Measurements from ENCODE around the gene UBE2E2.
"Not testable (repeated sequence)": the region's sequence is repeated elsewhere in the genome, so short reads cannot be mapped to it uniquely, and the experiment has no call there.

UBE2E2 gene

DNA sequence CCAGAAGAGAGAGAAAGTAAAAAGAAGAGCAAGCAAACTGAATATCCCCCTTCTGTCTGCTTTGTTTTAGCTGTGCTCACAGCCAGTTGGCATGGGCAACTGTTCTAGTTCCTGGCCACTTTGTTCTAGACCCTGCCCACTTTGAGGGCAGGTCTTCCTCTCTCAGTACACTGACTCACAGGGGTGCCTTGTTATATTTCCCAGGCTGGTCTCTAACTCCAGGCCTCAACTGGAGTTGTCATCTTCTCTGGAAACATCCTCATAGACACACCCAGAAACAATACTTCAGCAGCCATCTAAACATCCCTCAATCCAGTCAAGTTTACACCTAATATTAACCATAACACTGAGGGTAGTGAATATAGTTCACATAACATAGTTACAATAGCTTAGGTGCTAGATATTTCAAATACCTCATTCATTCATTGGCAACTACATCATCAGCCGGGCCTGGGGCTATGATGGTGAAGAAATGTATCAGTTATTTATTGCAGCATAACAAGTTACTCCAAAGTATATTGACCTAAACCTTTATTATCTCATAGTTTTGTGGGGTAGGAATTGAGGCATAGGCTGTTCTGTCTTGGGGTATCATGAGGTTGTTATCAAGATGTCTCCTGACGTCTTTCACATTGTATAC lies 106.0 kb downstream of the UBE2E2 start:
- H3K36me3 Mint-ChIP-seq: peaks cover 7% of the 10 kb centered on the region
- H3K9me3 Mint-ChIP-seq: no peaks in the 10 kb centered on the region

DNA sequence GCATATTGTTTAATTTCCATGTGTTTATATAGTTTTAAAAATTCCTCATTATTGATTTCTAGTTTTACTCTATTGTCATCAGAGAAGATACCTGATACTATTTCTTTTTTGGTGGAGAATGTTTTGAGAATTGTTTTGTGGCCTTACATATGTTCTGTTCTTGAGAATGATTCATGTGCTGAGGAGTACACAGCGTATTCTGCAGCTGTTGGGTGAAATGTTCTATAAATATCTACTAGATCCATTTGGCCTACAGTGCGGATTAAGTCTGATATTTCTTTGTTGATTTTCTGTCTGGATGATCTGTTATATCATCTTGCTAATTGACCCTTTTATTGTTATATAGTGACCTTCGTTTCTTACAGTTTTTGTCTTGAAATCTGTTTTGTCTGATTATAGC lies 109.7 kb downstream of the UBE2E2 start:
- H3K36me3 Mint-ChIP-seq: peaks cover 6% of the 10 kb centered on the region

More for the DNA sequence above, 106.0 kb downstream of the UBE2E2 start:
- H3K27me3 Mint-ChIP-seq: no peaks in the 10 kb centered on the region
- H3K4me3 Mint-ChIP-seq: no peak overlapping the region
- peaks cover 3% of the 10 kb centered on the region for H3K4me1 Mint-ChIP-seq
- H3K27ac Mint-ChIP-seq: no peak overlapping the region

DNA sequence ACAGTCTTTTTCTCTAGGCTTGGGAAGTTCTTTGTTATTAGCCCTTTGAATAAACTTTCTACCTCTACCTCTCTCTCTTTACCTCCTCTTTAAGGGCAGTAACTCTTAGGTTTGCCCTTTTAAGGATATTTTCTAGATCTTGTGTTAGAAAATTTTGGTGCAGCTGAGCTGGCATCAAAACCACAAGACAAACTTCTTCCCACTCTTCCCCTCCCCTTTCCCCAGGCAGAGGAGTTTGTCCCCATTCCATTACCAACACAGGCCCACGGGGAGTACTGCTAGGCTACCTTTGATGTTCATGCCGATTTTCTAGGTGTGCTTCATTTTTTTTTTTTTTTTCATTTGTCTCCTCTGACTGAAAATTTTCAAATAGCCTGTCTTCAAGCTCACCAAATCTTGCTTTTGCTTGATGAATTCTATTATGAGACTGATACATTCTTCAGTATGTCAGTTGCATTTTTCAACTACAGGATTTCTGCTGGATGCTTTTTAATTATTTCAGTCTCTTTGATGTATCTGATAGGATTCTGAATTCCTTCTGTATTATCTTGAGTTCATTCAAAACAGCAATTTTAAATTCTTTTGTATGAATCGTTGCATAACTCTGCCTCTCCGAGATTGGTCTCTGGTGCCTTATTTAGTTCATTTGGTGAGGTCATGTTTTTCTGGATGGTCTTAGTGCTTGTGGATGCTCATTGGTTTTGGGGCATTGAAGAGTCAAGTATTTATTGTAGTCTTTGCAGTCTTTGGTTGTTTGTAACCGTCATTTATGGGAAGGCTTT lies 112.0 kb downstream of the UBE2E2 start:
- H3K9me3 Mint-ChIP-seq: peaks cover 5% of the 10 kb centered on the region
- peak overlapping the region; percentile 31 for H3K27ac Mint-ChIP-seq
- H3K36me3 Mint-ChIP-seq: peaks cover 3% of the 10 kb centered on the region
- peaks cover 24% of the 10 kb centered on the region for H3K4me1 Mint-ChIP-seq
- no peaks in the 10 kb centered on the region for H3K27me3 Mint-ChIP-seq
- H3K4me3 Mint-ChIP-seq: no peak overlapping the region

More for the DNA sequence above, 109.7 kb downstream of the UBE2E2 start:
- no peaks in the 10 kb centered on the region for H3K9me3 Mint-ChIP-seq
- H3K27me3 Mint-ChIP-seq: no peaks in the 10 kb centered on the region
- peaks cover 18% of the 10 kb centered on the region for H3K4me1 Mint-ChIP-seq
- no peak overlapping the region for H3K4me3 Mint-ChIP-seq
- no peak overlapping the region for H3K27ac Mint-ChIP-seq

DNA sequence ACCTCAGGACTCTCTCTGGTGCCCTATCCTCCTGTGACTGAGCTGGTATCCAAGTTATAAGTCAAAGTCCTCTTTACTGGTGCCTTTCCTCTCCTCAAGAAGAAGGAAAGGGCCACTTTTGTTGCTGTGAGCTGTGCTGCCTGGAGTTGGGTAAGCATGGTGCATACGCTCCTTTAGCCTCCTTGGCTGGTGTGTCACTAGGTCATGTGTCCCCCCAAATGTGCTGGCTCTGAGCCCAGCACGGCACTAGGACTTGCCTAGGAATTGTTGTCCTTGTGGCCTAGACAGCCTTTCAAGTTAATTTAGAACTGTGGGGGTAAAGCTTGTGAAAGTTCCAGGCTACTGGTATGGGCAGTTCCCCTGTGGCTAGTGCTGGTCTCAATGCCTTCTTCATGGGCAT lies 113.8 kb downstream of the UBE2E2 start:
- Mint-ChIP-seq H3K27ac (no peak overlapping the region), H3K36me3 (peaks cover 3% of the 10 kb centered on the region), H3K9me3 (peaks cover 5% of the 10 kb centered on the region), H3K4me1 (peaks cover 24% of the 10 kb centered on the region), H3K4me3 (no peak overlapping the region), H3K27me3 (no peaks in the 10 kb centered on the region)

DNA sequence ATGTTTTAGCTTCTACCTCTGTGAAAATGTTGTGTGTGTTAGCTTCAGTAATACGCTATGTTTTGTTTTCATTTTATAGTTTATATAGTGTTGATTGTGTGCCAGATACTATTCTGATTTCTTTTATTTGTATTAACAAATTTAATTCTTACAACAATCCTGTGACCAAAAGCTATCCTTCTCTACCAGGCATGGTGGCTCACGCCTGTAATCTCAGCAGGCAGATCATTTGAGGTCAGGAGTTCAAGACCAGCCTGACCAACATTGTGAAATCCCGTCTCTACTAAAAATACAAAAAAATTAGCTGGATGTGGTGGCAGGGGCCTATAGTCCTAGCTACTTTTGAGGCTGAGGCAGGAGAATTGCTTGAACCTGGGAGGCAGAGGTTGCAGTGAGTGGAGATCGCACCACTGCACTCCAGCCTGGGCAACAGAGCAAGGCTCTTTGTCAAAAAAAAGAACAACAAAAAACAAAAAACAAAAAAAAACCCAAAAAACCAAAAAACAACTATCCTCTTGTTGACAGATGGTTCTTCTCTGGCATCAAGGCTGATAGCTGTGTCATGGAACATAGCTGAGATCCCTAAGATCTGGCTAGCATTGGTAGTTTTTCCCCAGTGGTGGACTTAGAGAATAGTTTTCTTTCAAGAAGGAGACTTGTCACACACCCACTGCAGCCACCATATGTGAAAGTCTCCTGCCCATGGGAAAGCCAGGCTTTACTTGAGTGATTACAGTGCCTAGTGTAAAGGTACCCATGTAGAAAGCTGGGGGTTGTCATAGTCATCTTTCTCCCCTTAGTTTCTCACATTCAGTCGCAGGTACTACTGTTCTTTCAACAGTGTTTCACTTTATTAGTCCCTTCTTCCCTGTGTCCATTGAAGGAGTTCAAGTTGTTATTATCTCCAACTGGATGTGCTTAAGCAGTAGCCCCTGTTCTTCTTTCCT lies 116.5 kb downstream of the UBE2E2 start:
- no peaks in the 10 kb centered on the region for H3K27me3 Mint-ChIP-seq
- peaks cover 1% of the 10 kb centered on the region for H3K36me3 Mint-ChIP-seq
- peaks cover 5% of the 10 kb centered on the region for H3K9me3 Mint-ChIP-seq
- H3K27ac Mint-ChIP-seq: no peak overlapping the region
- peaks cover 27% of the 10 kb centered on the region for H3K4me1 Mint-ChIP-seq
- H3K4me3 Mint-ChIP-seq: no peak overlapping the region

DNA sequence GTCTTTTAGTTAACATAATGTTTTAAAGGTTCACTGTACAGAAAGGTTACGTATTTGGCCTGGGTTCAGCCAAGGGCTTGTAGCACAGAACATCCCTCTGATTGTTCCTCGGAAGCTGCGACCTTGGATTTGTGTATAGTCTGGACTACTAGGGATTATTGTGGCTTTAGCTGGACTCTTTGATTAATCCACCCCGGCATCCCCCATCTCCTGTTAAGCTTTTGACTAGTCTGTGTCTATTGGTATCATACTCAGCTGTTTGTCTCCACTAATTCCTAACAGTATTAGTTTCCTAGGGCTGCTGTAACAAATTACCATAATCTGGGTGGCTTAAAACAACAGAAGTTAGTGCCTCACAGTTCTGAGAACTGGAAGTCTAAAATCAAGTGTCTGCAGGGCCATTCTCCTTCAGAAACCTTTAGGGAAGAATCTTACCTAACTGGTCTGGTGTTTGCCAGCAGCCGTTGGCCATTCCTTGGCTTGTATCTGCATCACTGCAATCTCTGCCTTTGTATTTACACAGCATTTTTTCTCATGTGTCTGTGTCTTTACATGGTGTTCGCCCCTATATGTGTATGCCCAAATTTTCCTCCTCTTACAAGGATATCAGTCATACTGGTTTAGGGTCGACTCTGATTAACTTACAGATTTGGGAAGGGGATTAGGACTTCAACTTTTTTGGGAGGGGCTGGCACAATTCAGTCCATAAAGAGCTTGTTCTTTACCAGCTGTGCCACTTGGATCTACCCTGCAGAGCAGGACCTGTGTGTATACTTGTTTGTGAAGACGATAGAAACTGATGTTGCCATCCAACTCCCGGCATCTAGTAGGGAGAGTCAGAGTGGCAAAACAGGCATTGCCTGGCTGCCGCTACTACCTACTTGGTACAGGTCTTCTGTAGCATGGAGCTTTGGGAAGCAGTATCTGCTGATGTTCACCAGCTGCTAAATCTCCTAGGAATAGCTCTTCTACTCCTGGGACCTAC lies 117.8 kb downstream of the UBE2E2 start:
- no peak overlapping the region for H3K4me3 Mint-ChIP-seq
- peaks cover 5% of the 10 kb centered on the region for H3K9me3 Mint-ChIP-seq
- no peaks in the 10 kb centered on the region for H3K27me3 Mint-ChIP-seq
- H3K36me3 Mint-ChIP-seq: peaks cover 1% of the 10 kb centered on the region
- H3K27ac Mint-ChIP-seq: no peak overlapping the region
- peaks cover 29% of the 10 kb centered on the region for H3K4me1 Mint-ChIP-seq

DNA sequence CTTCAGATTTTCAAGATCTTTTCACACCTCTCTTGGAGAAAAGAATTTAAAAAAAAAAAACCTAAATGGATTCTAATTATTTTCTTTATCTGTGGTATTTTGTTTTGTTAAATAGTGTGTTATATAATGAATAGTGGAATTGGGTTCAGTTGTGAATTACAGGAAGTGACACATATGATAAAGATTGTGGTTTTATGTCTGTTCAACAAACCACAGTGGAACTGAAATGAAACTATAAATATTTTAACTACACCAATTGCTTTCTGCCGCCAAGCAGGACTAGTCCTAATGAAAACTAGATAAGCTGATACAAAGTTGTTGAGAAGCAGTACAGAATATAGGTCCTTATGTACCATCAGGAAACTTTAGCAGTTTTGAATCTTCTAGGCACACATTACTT lies 121.6 kb downstream of the UBE2E2 start:
- Mint-ChIP-seq H3K27me3 (no peaks in the 10 kb centered on the region), H3K4me1 (peaks cover 40% of the 10 kb centered on the region), H3K27ac (peak overlapping the region; percentile 55), H3K9me3 (no peaks in the 10 kb centered on the region), H3K4me3 (peak overlapping the region; percentile 64), H3K36me3 (peaks cover 2% of the 10 kb centered on the region)

DNA sequence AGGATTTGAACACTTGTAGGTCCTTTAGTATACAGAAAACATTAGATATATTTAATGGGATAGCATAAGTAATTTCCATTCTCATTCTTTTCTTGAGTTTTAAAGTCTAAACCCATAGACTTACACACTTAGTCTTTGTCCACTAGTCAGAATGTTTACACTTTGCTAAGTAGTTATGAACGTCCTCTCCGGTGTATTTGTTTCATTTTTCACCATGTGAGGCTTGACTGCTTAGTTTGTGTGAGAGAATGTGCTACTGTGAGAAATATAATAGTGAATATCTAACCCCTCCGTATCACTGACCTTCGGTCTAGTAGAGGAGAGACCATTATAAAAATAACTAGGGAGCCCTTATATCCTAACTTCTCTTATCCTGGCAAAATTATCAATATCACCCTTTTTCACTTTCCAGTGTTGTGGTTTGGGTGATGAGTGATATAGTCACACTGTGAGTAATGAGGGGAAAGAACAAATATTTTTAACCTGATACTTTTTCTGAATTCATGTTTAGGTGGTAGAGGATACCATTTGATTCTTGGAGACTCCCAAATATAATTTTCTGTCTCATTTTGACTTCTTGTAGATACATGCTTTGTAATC lies 122.4 kb downstream of the UBE2E2 start:
- Mint-ChIP-seq H3K4me3 (peak overlapping the region; percentile 64), H3K9me3 (no peaks in the 10 kb centered on the region), H3K27me3 (no peaks in the 10 kb centered on the region), H3K4me1 (peaks cover 40% of the 10 kb centered on the region), H3K27ac (peak overlapping the region; percentile 79), H3K36me3 (peaks cover 2% of the 10 kb centered on the region)

DNA sequence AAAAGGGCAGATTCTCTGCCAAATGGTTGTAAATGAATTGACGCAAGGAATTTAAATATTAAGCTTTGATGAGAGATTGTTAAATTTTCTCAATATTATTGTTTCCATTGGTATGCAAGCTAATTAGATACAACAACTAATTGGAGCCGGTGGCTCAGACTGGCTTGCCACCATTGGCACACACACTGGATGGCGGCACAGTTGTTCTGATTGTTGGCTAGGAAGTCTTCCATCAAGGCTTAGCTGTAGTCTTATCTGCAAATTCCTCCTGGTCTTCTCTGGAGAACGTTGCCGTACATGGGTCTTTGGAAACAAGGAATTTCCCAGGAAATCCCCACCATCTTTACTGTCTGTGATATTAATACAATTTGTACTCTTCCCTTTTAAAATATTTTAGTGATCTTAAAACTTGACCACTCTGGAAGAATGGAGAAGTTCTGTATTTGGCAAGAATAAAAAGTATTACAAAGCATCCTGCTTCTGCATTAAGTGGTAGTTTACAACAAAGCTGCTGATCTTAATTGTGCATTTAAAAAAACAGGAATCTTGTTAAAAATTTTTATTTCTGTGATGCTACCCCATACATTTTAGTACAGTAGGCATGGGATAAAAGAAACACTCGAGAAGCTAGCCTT lies 126.5 kb downstream of the UBE2E2 start:
- no peak overlapping the region for H3K4me3 Mint-ChIP-seq
- no peaks in the 10 kb centered on the region for H3K27me3 Mint-ChIP-seq
- H3K9me3 Mint-ChIP-seq: no peaks in the 10 kb centered on the region
- H3K27ac Mint-ChIP-seq: no peak overlapping the region
- peaks cover 5% of the 10 kb centered on the region for H3K36me3 Mint-ChIP-seq
- H3K4me1 Mint-ChIP-seq: peaks cover 35% of the 10 kb centered on the region

DNA sequence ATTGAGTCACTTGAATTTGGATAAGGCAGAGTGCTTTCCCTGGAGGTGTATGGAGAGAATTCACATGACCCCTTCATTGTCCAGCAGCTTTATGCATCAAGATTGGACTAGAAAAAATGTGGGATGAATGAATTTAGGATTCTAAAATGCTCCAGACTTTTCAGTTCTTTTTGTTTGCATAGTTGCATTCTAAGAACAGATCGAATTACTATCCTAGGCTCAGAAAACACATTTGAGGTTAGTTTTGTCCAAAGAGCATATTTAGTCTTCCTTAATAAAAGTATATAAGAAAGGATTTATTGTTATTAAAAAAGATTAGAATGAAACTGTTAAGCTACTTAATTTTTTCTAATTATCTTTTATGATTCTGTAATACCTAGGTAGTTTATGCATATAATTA lies 127.4 kb downstream of the UBE2E2 start:
- no peak overlapping the region for H3K4me3 Mint-ChIP-seq

DNA sequence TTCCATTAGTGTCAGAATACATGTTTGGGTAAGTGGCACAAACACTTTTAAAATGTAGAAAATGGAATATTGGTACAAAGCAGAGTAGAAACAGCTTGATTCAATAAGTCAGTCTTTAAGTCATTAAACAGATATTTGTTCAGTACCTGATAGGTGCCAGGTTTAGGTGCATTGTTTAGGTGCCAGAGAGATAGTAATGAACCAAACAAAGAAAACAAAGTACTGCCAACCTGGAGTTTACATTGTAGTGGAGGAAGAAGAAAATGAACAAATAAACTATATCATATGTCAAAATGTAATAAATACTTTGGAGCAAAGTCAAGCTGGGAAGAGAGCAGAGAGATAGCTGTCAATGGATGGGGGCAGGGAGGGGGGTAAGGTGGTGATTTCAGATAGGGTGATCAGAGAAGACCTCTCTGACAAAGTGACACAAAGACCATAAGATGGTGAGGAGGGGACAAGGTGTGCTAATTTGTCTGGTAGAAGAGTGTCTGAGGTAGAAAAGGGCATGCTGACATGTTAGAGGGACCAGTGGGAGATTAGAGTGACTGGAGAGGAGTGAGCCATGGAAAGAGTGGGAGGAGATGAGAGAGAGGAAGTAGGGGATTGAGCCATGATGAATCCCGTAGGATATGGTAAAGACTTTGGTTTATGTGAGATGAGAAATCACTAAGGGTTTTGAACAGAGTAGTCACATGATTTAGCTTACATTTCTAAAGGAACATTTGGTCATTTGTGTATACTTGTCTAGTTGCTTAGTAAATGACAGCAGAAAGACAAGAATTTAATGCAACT lies 128.2 kb downstream of the UBE2E2 start:
- Mint-ChIP-seq H3K9me3 (no peaks in the 10 kb centered on the region), H3K4me1 (peaks cover 21% of the 10 kb centered on the region), H3K27me3 (no peaks in the 10 kb centered on the region), H3K4me3 (no peak overlapping the region), H3K27ac (no peak overlapping the region), H3K36me3 (peaks cover 4% of the 10 kb centered on the region)

More for the DNA sequence above, 127.4 kb downstream of the UBE2E2 start:
- Mint-ChIP-seq H3K27ac (no peak overlapping the region), H3K27me3 (no peaks in the 10 kb centered on the region), H3K9me3 (no peaks in the 10 kb centered on the region), H3K4me1 (peaks cover 25% of the 10 kb centered on the region), H3K36me3 (peaks cover 5% of the 10 kb centered on the region)

DNA sequence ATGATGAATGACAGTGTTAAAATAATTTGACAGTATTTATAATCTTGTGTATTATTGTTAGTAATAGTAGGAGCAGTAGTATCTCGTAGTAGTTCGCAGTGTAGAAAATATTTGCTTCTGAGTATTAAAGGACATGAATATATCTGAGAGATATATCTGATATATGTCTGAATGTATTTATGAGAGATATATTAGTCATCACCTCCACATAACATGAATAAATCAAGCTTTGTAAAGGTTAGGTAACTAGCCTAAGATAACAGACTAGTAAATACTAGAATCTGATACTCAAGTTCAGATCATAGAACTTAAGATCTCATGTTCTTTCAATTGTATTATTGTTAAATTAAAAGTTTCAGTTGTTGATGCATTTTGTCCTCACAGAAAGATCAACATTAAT lies 130.5 kb downstream of the UBE2E2 start:
- Mint-ChIP-seq H3K27ac (no peak overlapping the region), H3K36me3 (peaks cover 4% of the 10 kb centered on the region), H3K4me3 (no peak overlapping the region), H3K9me3 (no peaks in the 10 kb centered on the region), H3K27me3 (no peaks in the 10 kb centered on the region), H3K4me1 (peaks cover 22% of the 10 kb centered on the region)

DNA sequence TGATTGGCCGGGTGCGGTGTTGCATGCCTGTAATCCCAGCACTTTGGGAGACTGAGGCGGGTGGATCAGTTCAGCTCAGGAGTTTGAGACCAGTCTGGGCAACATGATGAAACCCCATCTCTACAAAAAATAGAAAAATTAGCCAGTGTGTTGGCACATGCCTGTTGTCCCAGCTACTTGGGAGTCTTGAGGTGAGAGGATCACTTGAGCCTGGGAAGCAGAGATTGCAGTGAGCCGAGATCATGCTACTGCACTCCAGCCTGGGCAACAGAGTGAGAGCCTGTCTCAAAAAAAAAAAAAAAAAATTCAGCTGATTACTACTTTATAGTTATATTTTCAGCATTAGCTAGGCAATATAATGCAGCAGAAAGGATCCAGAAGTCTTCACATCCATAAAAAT lies 133.7 kb downstream of the UBE2E2 start:
- not testable (repeated sequence) for H3K4me3 Mint-ChIP-seq, H3K36me3 Mint-ChIP-seq, H3K27me3 Mint-ChIP-seq, H3K9me3 Mint-ChIP-seq, H3K27ac Mint-ChIP-seq
- peaks cover 26% of the 10 kb centered on the region for H3K4me1 Mint-ChIP-seq

Data from activated naive CD4-positive, alpha-beta T cell treated with anti-CD3 and anti-CD28 coated beads, Interleukin-2, amount 50 U/mL, for 24 hours (primary cell).